ENCODE data around the gene FCGR1A.
A peak's percentile ranks its signal among the peaks of the same experiment; 100 is the strongest.
"Not testable (repeated sequence)": the region's sequence is repeated elsewhere in the genome, so short reads cannot be mapped to it uniquely, and the experiment has no call there.

Gene FCGR1A

GRCh38 chr1:149778313-149778712, 4.2 kb upstream of the FCGR1A start:
- DNase-seq: not testable (repeated sequence)

GRCh38 chr1:149781413-149781984, 995 bp upstream of the FCGR1A start:
- DNase-seq: not testable (repeated sequence)

- not testable (repeated sequence) for DNase-seq
Measured at GRCh38 chr1:149783289-149783688, 795 bp downstream of the FCGR1A start.

- not testable (repeated sequence) for DNase-seq
Measured at GRCh38 chr1:149783868-149784267, 1.4 kb downstream of the FCGR1A start.

- DNase-seq: not testable (repeated sequence)
Measured at GRCh38 chr1:149787688-149788451, 5.4 kb downstream of the FCGR1A start.

GRCh38 chr1:149792502-149792901, 10.0 kb downstream of the FCGR1A start:
- not testable (repeated sequence) for DNase-seq

GRCh38 chr1:149792912-149793515, 10.5 kb downstream of the FCGR1A start:
- DNase-seq: peak; percentile 40

- not testable (repeated sequence) for DNase-seq
Measured at GRCh38 chr1:149793885-149794284, 11.4 kb downstream of the FCGR1A start.

GRCh38 chr1:149801628-149802027, 19.1 kb downstream of the FCGR1A start:
- not testable (repeated sequence) for DNase-seq

GRCh38 chr1:149804417-149805080, 22.1 kb downstream of the FCGR1A start:
- DNase-seq: not testable (repeated sequence)

GRCh38 chr1:149810697-149811405, 28.4 kb downstream of the FCGR1A start:
- not testable (repeated sequence) for DNase-seq

GRCh38 chr1:149811514-149811889, 29.0 kb downstream of the FCGR1A start:
- not testable (repeated sequence) for DNase-seq

GRCh38 chr1:149811890-149812829, 29.7 kb downstream of the FCGR1A start:
- peak; percentile 87 for DNase-seq

- DNase-seq: peak; percentile 75
Measured at GRCh38 chr1:149812893-149813801, 30.7 kb downstream of the FCGR1A start.

GRCh38 chr1:149820387-149820786, 37.9 kb downstream of the FCGR1A start:
- not testable (repeated sequence) for DNase-seq

- DNase-seq: not testable (repeated sequence)
Measured at GRCh38 chr1:149826555-149826954, 44.1 kb downstream of the FCGR1A start.

GRCh38 chr1:149831764-149832315, 49.3 kb downstream of the FCGR1A start:
- not testable (repeated sequence) for DNase-seq

- not testable (repeated sequence) for DNase-seq
Measured at GRCh38 chr1:149832316-149833126, 50.0 kb downstream of the FCGR1A start.

- not testable (repeated sequence) for DNase-seq
Measured at GRCh38 chr1:149833144-149833543, 50.6 kb downstream of the FCGR1A start.

All from NCI-H1436 (cell line).